ENCODE measurements around the gene CKM. TPM values are rescaled to one million over a fixed set of nuclear protein-coding genes. Genes with fewer than 3 reads are reported as not detected.

CKM gene
- total and polyA plus RNA-seq, 8 donors: 4.1 to 58.5 (median 10.9) TPM; not detected in 2

- 80 to 89% (median 84%) methylated on average over 13 to 17 of the region's 17 CpGs for WGBS, 5 donors
- DNase-seq: no peak
- no peak for TF ChIP-seq CTCF (IDR thresholded peaks at IDR 0.05)
- TF ChIP-seq EP300 (IDR thresholded peaks at IDR 0.05): no peak
- no peak for TF ChIP-seq POLR2A (IDR thresholded peaks at IDR 0.05)
- TF ChIP-seq POLR2AphosphoS5 (IDR thresholded peaks at IDR 0.05): no peak
- H3K4me3 ChIP-seq: no peak overlapping the region
- H3K4me1 ChIP-seq: peaks cover 0 to 6% (median 2%) of the 10 kb centered on the region in 4 donors
- H3K36me3 ChIP-seq: peaks cover 18 to 46% (median 44%) of the 10 kb centered on the region in 4 donors
- H3K27ac ChIP-seq: no peak overlapping the region
- H3K27me3 ChIP-seq: peaks cover 0 to 40% (median 29%) of the 10 kb centered on the region in 3 donors
- intact Hi-C loops (cut with DNase I; ENCODE audit: low total_unique reads): no loop called here
- H3K9me3 ChIP-seq: no peaks in the 10 kb centered on the region
These were observed 26.8 kb upstream of the CKM start for GRCh38 chr19:45349430-45349941.

GRCh38 chr19:45349126-45349415 lies 26.4 kb upstream of the CKM start:
- WGBS, 5 donors: 47 to 75% (median 69%) methylated on average over 3 of the region's 3 CpGs
- intact Hi-C loops (cut with DNase I; ENCODE audit: low total_unique reads): no loop called here
- H3K27ac ChIP-seq: no peak overlapping the region

GRCh38 chr19:45348367-45349125 lies 25.9 kb upstream of the CKM start:
- DNase-seq: no peak
- peaks cover 0 to 44% (median 29%) of the 10 kb centered on the region in 3 donors for H3K27me3 ChIP-seq
- intact Hi-C loops (cut with DNase I; ENCODE audit: low total_unique reads): no loop called here
- H3K9me3 ChIP-seq: no peaks in the 10 kb centered on the region
- peaks cover 12 to 36% (median 34%) of the 10 kb centered on the region in 4 donors for H3K36me3 ChIP-seq
- no peak overlapping the region for H3K27ac ChIP-seq
- TF ChIP-seq CTCF (IDR thresholded peaks at IDR 0.05): no peak
- WGBS, 5 donors: 73 to 77% (median 76%) methylated on average over 16 to 23 of the region's 23 CpGs
- no peak overlapping the region for H3K4me3 ChIP-seq
- H3K4me1 ChIP-seq: peaks cover 0 to 6% (median 2%) of the 10 kb centered on the region in 4 donors

More at GRCh38 chr19:45349126-45349415, 26.4 kb upstream of the CKM start:
- H3K36me3 ChIP-seq: peaks cover 14 to 42% (median 40%) of the 10 kb centered on the region in 4 donors
- no peak for DNase-seq
- peaks cover 0 to 6% (median 2%) of the 10 kb centered on the region in 4 donors for H3K4me1 ChIP-seq
- H3K27me3 ChIP-seq: peaks cover 0 to 44% (median 29%) of the 10 kb centered on the region in 3 donors
- H3K9me3 ChIP-seq: no peaks in the 10 kb centered on the region
- TF ChIP-seq CTCF (IDR thresholded peaks at IDR 0.05) (no peak), POLR2A (IDR thresholded peaks at IDR 0.05) (no peak), EP300 (IDR thresholded peaks at IDR 0.05) (no peak), POLR2AphosphoS5 (IDR thresholded peaks at IDR 0.05) (no peak)
- no peak overlapping the region for H3K4me3 ChIP-seq

GRCh38 chr19:45347570-45348366 lies 25.1 kb upstream of the CKM start:
- Histone ChIP-seq H3K4me1 (peaks cover 0 to 6% (median 2%) of the 10 kb centered on the region in 4 donors), H3K27ac (no peak overlapping the region), H3K36me3 (peaks cover 12 to 29% (median 27%) of the 10 kb centered on the region in 4 donors), H3K4me3 (no peak overlapping the region), H3K9me3 (no peaks in the 10 kb centered on the region), H3K27me3 (peaks cover 0 to 47% (median 29%) of the 10 kb centered on the region in 3 donors)
- peak in 1 of 2 donors; percentile 5 for DNase-seq
- intact Hi-C loops (cut with DNase I; ENCODE audit: low total_unique reads): no loop called here
- 69 to 75% (median 73%) methylated on average over 12 to 25 of the region's 25 CpGs for WGBS, 5 donors
- TF ChIP-seq EP300 (IDR thresholded peaks at IDR 0.05) (no peak), POLR2AphosphoS5 (IDR thresholded peaks at IDR 0.05) (no peak), POLR2A (IDR thresholded peaks at IDR 0.05) (no peak), CTCF (IDR thresholded peaks at IDR 0.05) (no peak)
